Aorta (tissue), 5 donors: Measurements from ENCODE around the gene MED31. TPM values are rescaled to one million over a fixed set of nuclear protein-coding genes. Genes with fewer than 3 reads are reported as not detected.

Experiments
- ATAC-seq: fragments of 200-7000 bp; cut with Tn5 transposase; one replicate; pipeline ENCODE4 v1.9.1; 2022; ENCODE audit warnings: moderate library complexity; ENCODE audit not compliant: low FRiP score
- DNase-seq, 2 donors: peaks; one replicate each; pipeline ENCODE4 v3.0.0-alpha.2; 2020
- H3K27ac ChIP-seq, 2 donors: one replicate each; pipeline ENCODE4 v1.5.1; 2013; ENCODE audit warnings: low read length in 2 of 2, mild to moderate bottlenecking in 2 of 2, moderate library complexity in 2 of 2, control low read depth in 1 of 2, inconsistent platforms in 1 of 2, low read depth in 1 of 2
- H3K27me3 ChIP-seq, 2 donors: one replicate each; pipeline ENCODE4 v1.6.1; 2013; ENCODE audit warnings: control low read depth in 1 of 2, low read length in 1 of 2, mild to moderate bottlenecking in 1 of 2, moderate library complexity in 1 of 2; ENCODE audit not compliant: insufficient read depth in 2 of 2, control insufficient read depth in 1 of 2
- H3K36me3 ChIP-seq, 2 donors: one replicate each; pipeline ENCODE4 v1.6.1; 2013; ENCODE audit warnings: control low read depth in 1 of 2, low read length in 1 of 2, mild to moderate bottlenecking in 1 of 2; ENCODE audit not compliant: insufficient read depth in 2 of 2, control insufficient read depth in 1 of 2
- H3K4me1 ChIP-seq, 2 donors: one replicate each; pipeline ENCODE4 v1.6.1; 2013; ENCODE audit warnings: low read length in 2 of 2, control low read depth in 1 of 2, mild to moderate bottlenecking in 1 of 2, moderate library complexity in 1 of 2; ENCODE audit not compliant: insufficient read depth in 2 of 2, control insufficient read depth in 1 of 2
- H3K4me3 ChIP-seq, 2 donors: one replicate each; pipeline ENCODE4 v1.5.1; 2013; ENCODE audit warnings: low read length in 2 of 2, control low read depth in 1 of 2, mild to moderate bottlenecking in 1 of 2
- H3K9me3 ChIP-seq: one replicate; pipeline ENCODE4 v1.6.1; 2013; ENCODE audit warnings: mild to moderate bottlenecking, low read length; ENCODE audit not compliant: control insufficient read depth
- WGBS, 2 donors: extraction: QIAGEN DNeasy Blood & Tissue Kit; methylation state at CpG; one replicate each; pipeline ENCODE4 v1.1.7; 2013; 5-methylcytosine and 5-hydroxymethylcytosine counted together
- intact Hi-C, 2 donors: fragments of 100-400 bp; cut with DNase I; formaldehyde crosslinking; loops; one replicate each; pipeline versions ENCODE4 v1.14.2 to v1.15.0; 2022
- polyA plus RNA-seq, 2 donors: library from polyadenylated mRNA; stranded (reverse); fragments of 200-250 nt; gene quantifications; one replicate each; pipeline ENCODE4 v1.2.3, GENCODE V29; 2013
- total RNA-seq, 2 donors: library from RNA; stranded (reverse); fragmentation: NEBNext Ultra II Directional; extraction: Animal tissue kit (Norgen Biotek cat#: 25700); gene quantifications; one replicate each; pipeline ENCODE4 v1.2.1, GENCODE V29; 2021
- donor health status: healthy with polysubstance abuse.
- donor health status: Bipolar disorder and iron deficiency.
- donor health status: DM: no; HTN: no; CAD: no.
- donor health status: DM: no; HTN: no; CAD: no.
- donor health status: DM: yes; HTN: yes; CAD: no.

Gene MED31
- total and polyA plus RNA-seq, 4 donors, result 8.4 to 15.2 (median 12.0) TPM

- Histone ChIP-seq H3K27ac (no peak overlapping the region), H3K4me3 (no peak overlapping the region), H3K9me3 (no peaks in the 10 kb centered on the region), H3K36me3 (no peaks in the 10 kb centered on the region), H3K4me1 (no peaks in the 10 kb centered on the region), H3K27me3 (no peaks in the 10 kb centered on the region)
- ATAC-seq (no peak), DNase-seq (no peak)
- intact Hi-C loops, result no loop called here
- 70 to 73% methylated on average over 5 of the region's 5 CpGs for WGBS, 2 donors
Measured at GRCh38 chr17:6681671-6682070, 30.3 kb upstream of the MED31 start.

- Histone ChIP-seq H3K36me3 (no peaks in the 10 kb centered on the region), H3K27ac (no peak overlapping the region), H3K9me3 (no peaks in the 10 kb centered on the region), H3K27me3 (no peaks in the 10 kb centered on the region), H3K4me3 (no peak overlapping the region), H3K4me1 (no peaks in the 10 kb centered on the region)
- intact Hi-C loops, result no loop called here
- DNase-seq (no peak), ATAC-seq (no peak)
- 68 to 69% methylated on average over 4 of the region's 4 CpGs for WGBS, 2 donors
Measured at GRCh38 chr17:6681176-6681575, 29.8 kb upstream of the MED31 start.

GRCh38 chr17:6679241-6679640, 27.8 kb upstream of the MED31 start:
- H3K36me3 ChIP-seq, result no peaks in the 10 kb centered on the region
- no peaks in the 10 kb centered on the region for H3K9me3 ChIP-seq
- no peak for DNase-seq
- H3K4me3 ChIP-seq, result no peak overlapping the region
- no peaks in the 10 kb centered on the region for H3K4me1 ChIP-seq
- 75% methylated on average over 6 of the region's 6 CpGs for WGBS, 2 donors
- no peak overlapping the region for H3K27ac ChIP-seq
- intact Hi-C loops, result no loop called here
- ATAC-seq, result no peak
- H3K27me3 ChIP-seq, result no peaks in the 10 kb centered on the region

GRCh38 chr17:6677946-6678345, 26.5 kb upstream of the MED31 start:
- intact Hi-C loops, result no loop called here

GRCh38 chr17:6677158-6677831, 25.9 kb upstream of the MED31 start:
- 54 to 60% methylated on average over 16 of the region's 16 CpGs for WGBS, 2 donors
- H3K36me3 ChIP-seq, result no peaks in the 10 kb centered on the region
- H3K4me1 ChIP-seq, result no peaks in the 10 kb centered on the region
- H3K9me3 ChIP-seq, result no peaks in the 10 kb centered on the region
- intact Hi-C loops, result no loop called here
- no peaks in the 10 kb centered on the region for H3K27me3 ChIP-seq
- DNase-seq (no peak), ATAC-seq (no peak)
- H3K4me3 ChIP-seq, result no peak overlapping the region
- no peak overlapping the region for H3K27ac ChIP-seq

More at GRCh38 chr17:6677946-6678345, 26.5 kb upstream of the MED31 start:
- Histone ChIP-seq H3K27me3 (no peaks in the 10 kb centered on the region), H3K9me3 (no peaks in the 10 kb centered on the region), H3K27ac (no peak overlapping the region), H3K4me3 (no peak overlapping the region), H3K4me1 (no peaks in the 10 kb centered on the region), H3K36me3 (no peaks in the 10 kb centered on the region)
- DNase-seq (no peak), ATAC-seq (no peak)
- 70 to 73% methylated on average over 7 of the region's 7 CpGs for WGBS, 2 donors

- Histone ChIP-seq H3K27me3 (no peaks in the 10 kb centered on the region), H3K36me3 (no peaks in the 10 kb centered on the region), H3K4me1 (no peaks in the 10 kb centered on the region), H3K4me3 (no peak overlapping the region), H3K27ac (no peak overlapping the region), H3K9me3 (no peaks in the 10 kb centered on the region)
- intact Hi-C loops, result no loop called here
- 58 to 64% methylated on average over 6 of the region's 6 CpGs for WGBS, 2 donors
- ATAC-seq, result no peak
- DNase-seq, result no peak
Measured at GRCh38 chr17:6676802-6677157, 25.4 kb upstream of the MED31 start.

- ATAC-seq, result no peak
- WGBS, 2 donors, result 70 to 73% methylated on average over 11 of the region's 11 CpGs
- intact Hi-C loops, result no loop called here
Measured at GRCh38 chr17:6675201-6675825, 23.9 kb upstream of the MED31 start.

GRCh38 chr17:6674586-6674985, 23.2 kb upstream of the MED31 start:
- H3K27me3 ChIP-seq, result no peaks in the 10 kb centered on the region
- H3K36me3 ChIP-seq, result no peaks in the 10 kb centered on the region
- WGBS, 2 donors, result 92% methylated on average over 13 of the region's 13 CpGs
- intact Hi-C loops, result no loop called here
- H3K4me1 ChIP-seq, result no peaks in the 10 kb centered on the region
- DNase-seq (no peak), ATAC-seq (no peak)
- no peak overlapping the region for H3K27ac ChIP-seq
- H3K4me3 ChIP-seq, result no peak overlapping the region
- H3K9me3 ChIP-seq, result no peaks in the 10 kb centered on the region

More at GRCh38 chr17:6675201-6675825, 23.9 kb upstream of the MED31 start:
- no peak for DNase-seq
- Histone ChIP-seq H3K4me3 (no peak overlapping the region), H3K9me3 (no peaks in the 10 kb centered on the region), H3K27ac (no peak overlapping the region), H3K4me1 (no peaks in the 10 kb centered on the region), H3K36me3 (no peaks in the 10 kb centered on the region), H3K27me3 (no peaks in the 10 kb centered on the region)

- Histone ChIP-seq H3K36me3 (no peaks in the 10 kb centered on the region), H3K27me3 (no peaks in the 10 kb centered on the region), H3K4me3 (no peak overlapping the region), H3K9me3 (no peaks in the 10 kb centered on the region), H3K27ac (no peak overlapping the region), H3K4me1 (no peaks in the 10 kb centered on the region)
- 80 to 84% methylated on average over 7 of the region's 7 CpGs for WGBS, 2 donors
- intact Hi-C loops, result no loop called here
- ATAC-seq (no peak), DNase-seq (no peak)
Measured at GRCh38 chr17:6671431-6671830, 20.0 kb upstream of the MED31 start.
